H9 (cell line): Measurements from ENCODE around the gene ZC3H18. TPM values are rescaled to one million over a fixed set of nuclear protein-coding genes. Genes with fewer than 3 reads are reported as not detected.

Source experiments
- DNase-seq: peaks from one replicate; pipeline ENCODE4 v3.0.0-alpha.2; 2017
- H2AFZ ChIP-seq: one replicate; pipeline ENCODE4 v1.6.1; 2013; ENCODE audit warnings: mild to moderate bottlenecking, low read length, control low read depth, moderate library complexity
- H2AK5ac ChIP-seq: 2 replicates; pipeline ENCODE4 v1.6.1; 2013; ENCODE audit warnings: low read length, control low read depth, mixed read lengths; ENCODE audit not compliant: insufficient read length
- H2BK120ac ChIP-seq: one replicate; pipeline ENCODE4 v1.6.1; 2013; ENCODE audit warnings: low read depth, mild to moderate bottlenecking, low read length, control low read depth, inconsistent platforms; ENCODE audit not compliant: poor library complexity, severe bottlenecking
- H2BK12ac ChIP-seq: 2 replicates; pipeline ENCODE4 v1.6.1; 2013; ENCODE audit warnings: low read length, control low read depth, mixed read lengths, low read depth; ENCODE audit not compliant: insufficient read length
- H2BK15ac ChIP-seq: 2 replicates; pipeline ENCODE4 v1.6.1; 2013; ENCODE audit warnings: low read depth, low read length, control low read depth
- H2BK20ac ChIP-seq: one replicate; pipeline ENCODE4 v1.6.1; 2013; ENCODE audit warnings: low read depth, mild to moderate bottlenecking, low read length, control low read depth, inconsistent platforms; ENCODE audit not compliant: poor library complexity, severe bottlenecking
- H2BK5ac ChIP-seq: 2 replicates; pipeline ENCODE4 v1.6.1; 2013; ENCODE audit warnings: low read length, control low read depth, mixed read lengths; ENCODE audit not compliant: insufficient read length
- H3K14ac ChIP-seq: 2 replicates; pipeline ENCODE4 v1.6.1; 2013; ENCODE audit warnings: low read length, control low read depth; ENCODE audit not compliant: insufficient read depth
- H3K18ac ChIP-seq: 2 replicates; pipeline ENCODE4 v1.6.1; 2013; ENCODE audit warnings: low read depth, mild to moderate bottlenecking, mixed read lengths, low read length, control low read depth; ENCODE audit not compliant: insufficient read length
- H3K23ac ChIP-seq: 2 replicates; pipeline ENCODE4 v1.6.1; 2013; ENCODE audit warnings: low read length, control low read depth, mixed read lengths, low read depth; ENCODE audit not compliant: insufficient read length
- H3K23me2 ChIP-seq: 2 replicates; pipeline ENCODE4 v1.6.1; 2013; ENCODE audit warnings: low read depth, mild to moderate bottlenecking, mixed read lengths, low read length, control low read depth; ENCODE audit not compliant: insufficient read length, poor library complexity, severe bottlenecking
- H3K27ac ChIP-seq: 2 replicates; pipeline ENCODE4 v1.5.1; 2013; ENCODE audit warnings: low read length, control low read depth, mixed read lengths, low read depth; ENCODE audit not compliant: insufficient read length
- H3K27me3 ChIP-seq: 2 replicates; pipeline ENCODE4 v1.6.1; 2013; ENCODE audit warnings: low read length, control low read depth, inconsistent platforms; ENCODE audit not compliant: insufficient read depth
- H3K4ac ChIP-seq: 2 replicates; pipeline ENCODE4 v1.6.1; 2013; ENCODE audit warnings: low read depth, mild to moderate bottlenecking, control low read depth, inconsistent platforms, low read length, moderate library complexity
- H3K4me1 ChIP-seq: 2 replicates; pipeline ENCODE4 v1.6.1; 2013; ENCODE audit warnings: low read length, control low read depth, inconsistent platforms; ENCODE audit not compliant: insufficient read depth
- H3K4me2 ChIP-seq: 2 replicates; pipeline ENCODE4 v1.6.1; 2013; ENCODE audit warnings: low read length, control low read depth, mixed read lengths; ENCODE audit not compliant: insufficient read length, insufficient read depth
- H3K56ac ChIP-seq: 2 replicates; pipeline ENCODE4 v1.6.1; 2013; ENCODE audit warnings: low read depth, mild to moderate bottlenecking, mixed read lengths, low read length, control low read depth; ENCODE audit not compliant: insufficient read length
- H3K79me1 ChIP-seq: 2 replicates; pipeline ENCODE4 v1.6.1; 2013; ENCODE audit warnings: low read depth, mild to moderate bottlenecking, moderate library complexity, low read length, control low read depth, inconsistent platforms; ENCODE audit not compliant: insufficient read depth, poor library complexity, severe bottlenecking
- H3K79me2 ChIP-seq: 2 replicates; pipeline ENCODE4 v1.6.1; 2013; ENCODE audit warnings: low read length, control low read depth, inconsistent platforms; ENCODE audit not compliant: insufficient read depth
- H3K9ac ChIP-seq: 2 replicates; pipeline ENCODE4 v1.6.1; 2013; ENCODE audit warnings: low read length, control low read depth, mixed read lengths; ENCODE audit not compliant: insufficient read length; ENCODE audit errors: extremely low read depth
- H3K9me3 ChIP-seq: one replicate; pipeline ENCODE4 v1.6.1; 2013; ENCODE audit warnings: low read depth, low read length, inconsistent platforms; ENCODE audit not compliant: control insufficient read depth
- H3T11ph ChIP-seq: one replicate; pipeline ENCODE4 v1.6.1; 2013; ENCODE audit warnings: mild to moderate bottlenecking, low read length, control low read depth, inconsistent platforms
- H4K20me1 ChIP-seq: one replicate; pipeline ENCODE4 v1.6.1; 2013; ENCODE audit not compliant: control insufficient read depth, insufficient read length, insufficient read depth
- H4K5ac ChIP-seq: 2 replicates; pipeline ENCODE4 v1.6.1; 2013; ENCODE audit warnings: low read depth, mild to moderate bottlenecking, mixed read lengths, low read length, control low read depth; ENCODE audit not compliant: insufficient read length
- H4K8ac ChIP-seq: replicated peaks from 2 replicates; pipeline ENCODE4 v1.6.1; 2013; ENCODE audit warnings: low read length, control low read depth, mixed read lengths, low read depth; ENCODE audit not compliant: insufficient read length
- H4K91ac ChIP-seq: 2 replicates; pipeline ENCODE4 v1.6.1; 2013; ENCODE audit warnings: low read depth, mild to moderate bottlenecking, moderate library complexity, mixed read lengths, low read length, control low read depth; ENCODE audit not compliant: insufficient read length
- H3K27ac Mint-ChIP-seq, 3 experiments: 2 replicates in 2 of 3; 3 replicates in 1 of 3; pipeline ENCODE4 v1.8.0; 2020 to 2021; ENCODE audit warnings: mixed read lengths in 3 of 3, mild to moderate bottlenecking in 1 of 3, moderate library complexity in 1 of 3
- H3K27me3 Mint-ChIP-seq: 2 replicates; pipeline ENCODE4 v1.8.0; 2021; ENCODE audit warnings: low read depth, mild to moderate bottlenecking, moderate library complexity, mixed read lengths
- H3K36me3 Mint-ChIP-seq, 3 experiments: 2 replicates in 2 of 3; 3 replicates in 1 of 3; pipeline ENCODE4 v1.8.0; 2020 to 2021; ENCODE audit warnings: low read depth in 3 of 3, mixed read lengths in 3 of 3; ENCODE audit not compliant: insufficient read depth in 1 of 3
- H3K4me1 Mint-ChIP-seq, 2 experiments: 2 replicates each; pipeline ENCODE4 v1.8.0; 2020; ENCODE audit warnings: mixed read lengths in 2 of 2
- H3K4me3 Mint-ChIP-seq, 2 experiments: 2 replicates in 1 of 2; 3 replicates in 1 of 2; pipeline ENCODE4 v1.8.0; 2020 to 2021; ENCODE audit warnings: mild to moderate bottlenecking in 2 of 2, mixed read lengths in 2 of 2, moderate library complexity in 1 of 2
- H3K9me3 Mint-ChIP-seq, 2 experiments: 2 replicates in 1 of 2; 3 replicates in 1 of 2; pipeline ENCODE4 v1.8.0; 2020; ENCODE audit warnings: mild to moderate bottlenecking in 2 of 2, mixed read lengths in 2 of 2, moderate library complexity in 1 of 2
- CTCF ChIP-seq: fragments of 200-600 bp; sonication (generic); conservative IDR thresholded peaks from 3 replicates; pipeline ENCODE4 v1.8.0; 2021; ENCODE audit warnings: antibody characterized with exemption, mild to moderate bottlenecking
- WGBS: extraction: QIAGEN DNeasy Blood & Tissue Kit; methylation state at CpG from one replicate; pipeline ENCODE4 v1.1.7; 2013; ENCODE audit warnings: missing lambda C conversion rate, low lambda C conversion rate, mixed read lengths; ENCODE audit not compliant: insufficient read length; ENCODE audit errors: extremely low coverage; 5-methylcytosine and 5-hydroxymethylcytosine counted together
- total RNA-seq: library from RNA; stranded (reverse); gene quantifications from 2 replicates; pipeline ENCODE4 v1.2.1, GENCODE V29; 2021

The ZC3H18 gene
- total RNA-seq, 1 experiment from 2014 or later: 69.7 TPM

DNA sequence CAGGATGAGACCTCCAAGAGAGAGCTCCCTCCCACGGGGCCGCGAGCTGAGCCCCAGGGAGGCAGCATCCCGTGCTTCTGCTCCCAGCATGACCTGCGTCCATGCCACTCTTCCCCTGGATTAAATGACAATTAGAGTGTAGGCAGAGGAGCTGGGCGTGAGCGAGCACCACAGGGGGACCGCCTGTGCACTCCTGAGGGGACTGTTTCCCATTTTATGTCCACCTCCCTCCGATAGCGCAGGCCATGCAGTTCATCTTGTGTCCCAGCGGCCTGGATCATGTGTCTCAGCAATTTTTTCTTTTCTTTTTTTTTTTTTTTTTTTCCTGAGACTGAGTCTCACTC lies 62.4 kb downstream of the ZC3H18 start:
- Histone ChIP-seq H3K27ac (no peak overlapping the region), H4K20me1 (no peaks in the 10 kb centered on the region), H3T11ph (no peak overlapping the region), H3K27me3 (no peaks in the 10 kb centered on the region), H3K79me2 (no peaks in the 10 kb centered on the region), H2AFZ (no peak overlapping the region), H3K4me2 (no peak overlapping the region), H3K4ac (no peak overlapping the region), H3K23ac (no peak overlapping the region), H2BK120ac (no peak overlapping the region), H3K18ac (no peak overlapping the region), H3K9me3 (no peaks in the 10 kb centered on the region), H2BK5ac (no peak overlapping the region), H3K23me2 (peaks cover 15% of the 10 kb centered on the region), H2BK12ac (no peak overlapping the region), H2BK15ac (no peak overlapping the region), H3K4me1 (no peaks in the 10 kb centered on the region), H2BK20ac (no peak overlapping the region), H2AK5ac (no peak overlapping the region), H4K5ac (no peak overlapping the region), H3K14ac (no peak overlapping the region; the same call in 1 of the 2 replicates), H3K56ac (no peak overlapping the region), H3K79me1 (no peaks in the 10 kb centered on the region), H4K8ac (no peak overlapping the region), H3K9ac (no peak overlapping the region), H4K91ac (no peak overlapping the region)
- no peak for TF ChIP-seq CTCF
- no CpG with 5 or more reads among the region's 11 CpGs for whole genome bisulfite sequencing
- Mint-ChIP-seq H3K36me3 (peaks cover 8 to 38% (median 33%) of the 10 kb centered on the region in 3 experiments; a peak in 6 of 7 replicates), H3K27ac (peak overlapping the region in 1 of 3 experiments; percentile 51; a peak in 1 of 7 replicates), H3K9me3 (no peaks in the 10 kb centered on the region; a peak in 1 of 5 replicates), H3K4me3 (peak overlapping the region in 1 of 2 experiments; percentile 26; a peak in 2 of 5 replicates), H3K27me3 (peaks cover 13% of the 10 kb centered on the region), H3K4me1 (peaks cover 4 to 27% of the 10 kb centered on the region in 2 experiments)
- DNase-seq: no peak
